Activated T-cell treated with anti-CD3 and anti-CD28 coated beads, Interleukin-2, amount 50 U/mL, for 1 hour (primary cell): Measurements from ENCODE around the gene RPL28.
A peak's percentile ranks its signal among the peaks of the same experiment; 100 is the strongest.
"Not testable (repeated sequence)": the region's sequence is repeated elsewhere in the genome, so short reads cannot be mapped to it uniquely, and the experiment has no call there.

Source experiments
- DNase-seq: peaks from one replicate; pipeline ENCODE4 v3.0.0-alpha.2; 2020

Gene RPL28

GRCh38 chr19:55433292-55433691, 47.6 kb downstream of the RPL28 start:
- DNase-seq = no peak

DNA sequence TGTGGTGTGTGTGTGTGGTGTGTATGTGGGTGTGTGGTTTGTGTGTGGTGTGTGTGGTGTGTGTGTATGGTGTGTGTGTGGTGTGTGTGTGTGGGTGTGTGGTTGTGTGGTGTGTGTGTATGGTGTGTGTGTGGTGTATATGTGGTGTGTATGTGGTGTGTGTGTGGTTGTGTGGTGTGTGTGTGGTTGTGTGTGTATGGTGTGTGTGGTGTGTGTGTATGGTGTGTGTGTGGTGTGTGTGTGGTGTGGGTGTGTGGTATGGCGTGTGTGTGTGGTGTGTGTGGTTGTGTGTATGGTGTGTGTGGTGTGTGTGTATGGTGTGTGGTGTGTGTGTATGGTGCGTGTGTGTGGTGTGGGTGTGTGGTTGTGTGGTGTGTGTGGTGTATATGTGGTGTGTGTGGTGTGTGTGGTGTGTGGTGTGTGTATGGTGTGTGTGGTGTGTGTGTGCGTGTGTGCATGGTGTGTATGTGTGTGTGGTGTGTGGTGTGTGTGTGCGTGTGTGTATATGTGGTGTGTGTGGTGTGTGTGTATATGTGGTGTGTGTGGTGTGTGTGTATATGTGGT, 48.7 kb downstream of the RPL28 start:
- no peak for DNase-seq

- DNase-seq = no peak
Measured at GRCh38 chr19:55435020-55435419, 49.3 kb downstream of the RPL28 start.

GRCh38 chr19:55436847-55437246, 51.1 kb downstream of the RPL28 start:
- no peak for DNase-seq

GRCh38 chr19:55437410-55437809, 51.7 kb downstream of the RPL28 start:
- DNase-seq = no peak

GRCh38 chr19:55439052-55439451, 53.3 kb downstream of the RPL28 start:
- DNase-seq = no peak

DNA sequence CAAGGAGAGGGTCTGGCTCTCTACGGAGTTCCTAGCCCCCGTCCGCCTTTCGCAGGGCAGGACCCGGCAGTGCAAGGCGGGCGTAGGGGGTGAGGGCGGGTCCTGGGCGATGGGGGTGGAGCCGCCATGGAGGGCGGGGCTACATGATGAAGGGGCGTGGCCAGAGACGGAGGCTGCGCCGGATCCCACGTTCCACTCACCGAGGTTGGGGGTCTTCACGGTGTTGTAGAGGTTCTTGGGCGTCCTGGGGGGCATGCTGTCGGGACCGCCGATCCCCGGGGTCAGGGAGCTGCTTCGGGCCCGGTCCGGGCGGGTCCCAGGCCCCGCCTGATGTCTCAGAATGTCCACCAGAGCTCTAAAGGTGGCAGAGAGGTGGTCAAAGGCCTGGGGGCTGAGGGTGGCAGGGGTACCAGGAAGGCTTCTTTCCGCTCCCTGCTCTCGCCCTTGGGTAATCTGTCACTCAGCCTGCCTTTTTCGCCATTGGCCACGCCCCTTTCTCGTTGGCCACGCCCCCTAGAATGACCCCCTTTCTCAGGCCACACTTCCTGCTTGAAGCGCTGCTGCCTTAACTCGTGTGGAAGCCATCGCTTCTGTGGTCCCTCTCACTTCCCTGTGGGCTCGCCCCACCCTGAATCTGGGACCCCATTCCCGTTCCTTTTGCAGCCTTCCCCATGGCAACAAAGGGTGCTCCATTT, 54.8 kb downstream of the RPL28 start:
- no peak for DNase-seq

- no peak for DNase-seq
Measured at GRCh38 chr19:55441319-55441691, 55.6 kb downstream of the RPL28 start.

DNA sequence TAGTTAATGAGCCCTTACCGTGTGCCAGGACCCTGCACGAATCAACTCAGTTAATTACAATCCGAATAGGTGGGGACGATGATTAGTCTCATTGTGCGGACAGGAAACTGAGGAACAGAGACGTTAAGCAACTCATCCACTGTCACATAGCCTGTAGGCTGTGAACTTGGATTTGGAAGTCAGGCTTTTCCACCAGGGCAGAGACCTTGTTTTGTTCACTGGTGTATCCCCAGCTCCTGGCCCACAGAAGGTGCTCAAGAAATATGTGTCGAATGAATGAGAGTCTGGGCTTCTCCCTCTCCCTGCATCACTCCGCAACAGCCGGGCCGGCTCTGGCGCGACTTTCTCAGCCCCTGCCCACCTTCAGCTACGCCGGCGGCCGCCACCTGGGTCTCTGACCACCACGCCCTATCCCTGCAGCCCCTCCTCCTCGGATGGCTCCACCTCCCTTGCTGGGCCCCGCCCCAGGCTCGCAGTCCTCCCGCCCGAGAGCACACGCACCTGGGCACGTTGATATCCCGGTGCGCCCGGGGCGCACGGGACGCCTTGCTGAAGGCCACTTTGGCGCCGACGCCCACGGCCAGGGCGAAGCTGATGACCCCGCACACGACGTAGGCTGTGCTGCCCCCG, 56.1 kb downstream of the RPL28 start:
- DNase-seq = no peak

- no peak for DNase-seq
Measured at GRCh38 chr19:55442372-55442961, 56.7 kb downstream of the RPL28 start.

GRCh38 chr19:55443045-55443823, 57.5 kb downstream of the RPL28 start, which contains the start of gene SHISA7:
SHISA7 (minus strand) TSS chr19:55443300; CDS start chr19:55442863, 437 bp downstream.
- no peak for DNase-seq

DNA sequence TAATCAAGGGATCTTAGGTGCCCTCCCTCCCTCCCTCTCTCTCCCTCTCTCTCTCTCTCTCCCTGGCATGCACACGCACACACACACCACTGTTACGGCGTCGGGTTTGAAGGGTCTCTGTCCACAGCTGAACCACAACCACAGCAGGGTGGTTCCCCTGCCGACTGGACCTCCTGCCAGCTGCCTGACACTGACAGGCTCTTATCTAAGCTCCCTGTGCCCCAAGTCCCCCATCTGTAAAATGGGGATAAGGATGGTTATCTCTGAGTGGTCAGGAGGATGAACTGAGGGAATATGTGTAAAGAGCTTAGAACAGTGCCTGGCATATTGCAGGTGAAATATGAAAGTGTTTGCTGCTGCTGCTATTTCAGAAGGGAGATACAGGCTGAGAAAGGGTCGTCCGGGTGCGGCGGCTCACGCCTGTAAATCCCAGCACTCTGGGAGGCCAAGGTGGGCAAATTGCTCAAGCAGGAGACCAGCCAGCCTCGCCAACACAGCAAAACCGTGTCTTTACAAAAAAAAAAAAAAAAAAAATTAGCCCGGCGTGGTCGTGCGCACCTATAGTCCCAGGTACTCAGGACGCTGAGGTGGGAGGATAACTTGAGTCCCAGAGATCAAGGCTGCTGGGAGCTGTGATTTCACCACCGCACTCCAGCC, 58.2 kb downstream of the RPL28 start:
- DNase-seq = no peak

DNA sequence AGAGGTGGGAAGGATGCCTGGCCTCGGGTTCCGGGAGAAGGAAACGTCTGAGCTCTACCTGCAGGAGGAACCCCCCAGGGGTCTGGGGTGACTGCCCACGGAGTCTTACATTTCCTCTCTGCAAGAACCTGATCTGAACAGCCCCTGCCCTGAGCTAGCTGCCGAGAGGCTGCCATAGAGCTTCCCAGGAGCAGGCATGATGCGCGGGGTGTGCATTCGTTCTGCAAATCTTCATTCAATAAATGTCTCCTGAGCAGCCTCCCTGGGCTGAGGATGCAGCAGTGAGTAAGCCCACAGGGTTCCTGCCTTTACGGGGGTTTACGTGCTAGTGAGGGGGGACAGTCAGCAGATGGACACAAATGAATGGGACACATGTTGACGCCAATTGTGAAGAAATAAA, 58.9 kb downstream of the RPL28 start:
- DNase-seq = no peak

DNA sequence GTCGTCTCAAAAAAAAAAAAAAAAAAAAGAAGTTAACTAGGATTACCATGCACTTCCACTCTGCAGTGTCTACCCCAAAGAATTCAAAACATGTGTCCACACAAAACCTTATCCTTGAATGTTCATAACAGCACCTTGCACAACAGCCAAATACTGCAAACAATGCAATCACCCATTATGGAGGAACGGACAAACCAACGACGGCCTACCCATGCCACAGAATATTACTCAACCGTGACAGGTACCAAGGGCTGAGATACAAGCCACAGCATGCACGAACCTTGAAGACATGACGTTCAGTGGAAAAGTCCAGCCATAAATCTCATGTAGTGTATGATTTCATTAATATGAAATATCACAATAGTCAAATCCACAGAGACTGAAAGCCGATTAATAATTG, 60.3 kb downstream of the RPL28 start:
- no peak for DNase-seq

DNA sequence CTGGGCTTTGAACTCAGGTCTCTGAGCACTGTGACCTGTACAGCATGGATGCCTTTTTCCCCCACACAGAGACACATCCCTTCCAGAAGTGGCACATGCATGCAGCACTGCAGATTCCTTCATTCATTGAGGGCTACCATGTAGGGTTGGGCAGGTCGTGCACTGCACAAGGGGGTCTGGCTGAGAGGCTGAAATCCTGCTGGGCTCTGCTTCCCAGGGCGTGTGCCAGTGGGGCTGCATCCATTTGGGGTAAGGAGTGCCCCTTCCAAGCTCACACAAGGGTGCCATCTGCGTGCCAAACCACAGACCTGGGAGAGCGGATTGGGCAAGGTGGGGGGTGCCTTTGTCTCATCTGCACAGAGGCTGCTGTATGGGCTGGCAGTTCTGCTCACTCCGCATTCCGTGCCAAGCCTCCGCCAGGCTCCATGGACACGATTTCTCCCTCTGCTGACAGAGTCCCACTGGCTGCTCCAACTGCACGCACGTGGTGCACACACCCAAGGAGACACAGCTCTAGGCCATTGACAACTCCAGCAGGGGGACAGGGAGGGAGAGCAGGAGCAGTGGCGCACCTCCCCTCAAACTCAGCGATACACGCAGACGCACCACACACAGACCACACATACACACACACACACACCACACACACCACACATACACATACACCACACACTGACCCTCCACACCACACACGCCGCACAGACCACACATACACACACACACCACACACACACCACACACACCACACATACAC, 61.9 kb downstream of the RPL28 start:
- no peak for DNase-seq

DNA sequence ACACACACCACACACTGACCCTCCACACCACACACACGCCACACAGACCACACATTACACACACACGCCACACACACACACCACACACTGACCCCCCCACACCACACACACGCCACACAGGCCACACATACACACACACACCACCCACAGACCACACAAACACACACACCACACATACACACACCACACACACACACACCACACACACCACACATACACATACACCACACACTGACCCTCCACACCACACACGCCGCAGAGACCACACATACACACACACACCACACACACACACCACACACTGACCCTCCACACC, 62.4 kb downstream of the RPL28 start:
- DNase-seq = not testable (repeated sequence)

DNA sequence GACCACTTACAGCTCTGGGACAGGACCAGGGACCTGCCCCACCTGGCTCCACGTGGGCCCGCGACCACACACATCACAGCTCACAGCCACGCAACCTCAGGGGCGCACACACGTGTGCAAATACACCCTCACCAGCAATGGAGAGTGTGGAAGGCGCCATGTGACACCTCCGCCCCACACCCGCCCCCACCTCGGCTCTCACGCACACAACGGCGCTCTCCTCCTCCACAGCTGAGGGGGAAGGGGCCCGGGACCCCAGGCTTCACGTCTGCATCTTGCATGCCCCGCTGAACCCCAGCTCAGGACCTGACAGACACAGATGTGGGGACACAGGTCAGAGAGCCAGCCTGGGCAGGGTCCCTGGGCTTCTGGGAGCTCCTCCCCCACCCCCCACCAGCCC, 63.7 kb downstream of the RPL28 start:
- DNase-seq = no peak

- no peak for DNase-seq
Measured at GRCh38 chr19:55451163-55451964, 65.6 kb downstream of the RPL28 start.

DNA sequence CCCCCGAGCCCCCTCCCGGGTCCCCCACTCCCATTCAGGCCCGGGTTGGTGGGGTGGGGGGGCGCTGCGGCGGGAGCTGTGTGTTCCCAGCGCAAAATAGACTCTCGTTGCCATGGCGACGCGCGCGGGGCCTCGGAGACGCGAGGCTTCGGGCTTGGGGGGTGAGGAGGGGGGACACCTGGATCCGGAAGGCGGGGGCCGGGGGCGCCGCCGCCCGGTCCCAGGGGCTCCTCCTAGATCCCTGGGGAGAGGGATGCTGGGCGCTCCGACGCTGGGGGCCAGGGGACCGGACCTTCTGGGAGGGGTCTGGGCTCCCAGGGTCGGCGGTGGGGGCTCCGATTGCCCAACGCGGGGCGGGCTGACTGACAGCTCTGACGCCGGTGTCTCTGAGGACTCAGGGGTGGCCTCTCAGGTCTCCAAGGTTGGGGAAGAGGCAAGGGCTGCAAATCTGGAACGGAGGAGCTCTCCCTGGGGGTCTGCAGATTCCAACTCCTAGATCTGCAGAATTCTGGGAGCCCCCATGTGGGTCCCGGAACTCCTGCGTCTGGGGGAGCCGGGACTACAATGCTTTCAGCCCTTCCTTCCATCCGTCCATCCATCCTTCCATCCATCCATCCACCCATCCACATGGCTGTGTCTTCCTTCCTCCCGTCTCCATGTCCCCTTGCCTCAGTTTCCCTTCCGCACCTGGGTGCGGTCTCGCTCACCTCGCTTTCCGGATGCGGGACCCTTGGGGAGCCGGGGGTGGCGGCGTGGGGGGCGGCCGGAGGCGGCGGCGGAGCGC, 66.4 kb downstream of the RPL28 start:
- peak; percentile 44 for DNase-seq
